OCI-LY7 (cell line): ENCODE results near the gene MAN1B1.

Experiments used
- EZH2phosphoT487 ChIP-seq: fragments of 200-600 bp; sonication (generic); IDR thresholded peaks from 2 replicates; pipeline ENCODE4 v1.6.1; 2018; ENCODE audit warnings: low read depth, borderline replicate concordance, mild to moderate bottlenecking, mixed run types, antibody characterized with exemption, low read length, moderate library complexity, mixed read lengths
- TF ChIP-seq, protein P1 (sequence below): fragments of 200-600 bp; sonication (generic); conservative IDR thresholded peaks from 2 replicates; pipeline ENCODE4 v1.5.1; 2014; ENCODE audit warnings: mild to moderate bottlenecking, antibody characterized with exemption, low read length, moderate library complexity, mixed read lengths

DNA sequence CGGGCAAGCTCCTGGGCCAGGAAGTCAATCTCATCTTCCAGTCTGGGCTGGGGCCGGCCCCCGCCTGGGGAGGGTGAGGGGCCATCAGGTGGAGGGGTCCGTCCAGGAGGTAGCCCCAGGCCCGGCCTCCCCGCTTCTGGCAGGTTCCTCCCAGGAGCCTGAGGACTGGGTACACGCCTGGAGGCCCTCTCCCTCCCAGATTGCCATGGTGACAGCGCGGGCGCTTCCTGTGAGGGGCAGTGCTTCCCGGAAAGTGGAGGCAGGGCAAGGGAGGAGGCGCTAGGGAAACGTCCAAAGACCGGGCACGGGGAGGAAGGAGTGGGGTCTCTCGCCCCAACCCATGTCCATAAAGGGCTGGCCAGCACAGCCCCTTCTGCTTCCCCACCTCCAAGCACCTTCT, 45.7 kb upstream of the MAN1B1 start:
- TF ChIP-seq, protein P1, sequence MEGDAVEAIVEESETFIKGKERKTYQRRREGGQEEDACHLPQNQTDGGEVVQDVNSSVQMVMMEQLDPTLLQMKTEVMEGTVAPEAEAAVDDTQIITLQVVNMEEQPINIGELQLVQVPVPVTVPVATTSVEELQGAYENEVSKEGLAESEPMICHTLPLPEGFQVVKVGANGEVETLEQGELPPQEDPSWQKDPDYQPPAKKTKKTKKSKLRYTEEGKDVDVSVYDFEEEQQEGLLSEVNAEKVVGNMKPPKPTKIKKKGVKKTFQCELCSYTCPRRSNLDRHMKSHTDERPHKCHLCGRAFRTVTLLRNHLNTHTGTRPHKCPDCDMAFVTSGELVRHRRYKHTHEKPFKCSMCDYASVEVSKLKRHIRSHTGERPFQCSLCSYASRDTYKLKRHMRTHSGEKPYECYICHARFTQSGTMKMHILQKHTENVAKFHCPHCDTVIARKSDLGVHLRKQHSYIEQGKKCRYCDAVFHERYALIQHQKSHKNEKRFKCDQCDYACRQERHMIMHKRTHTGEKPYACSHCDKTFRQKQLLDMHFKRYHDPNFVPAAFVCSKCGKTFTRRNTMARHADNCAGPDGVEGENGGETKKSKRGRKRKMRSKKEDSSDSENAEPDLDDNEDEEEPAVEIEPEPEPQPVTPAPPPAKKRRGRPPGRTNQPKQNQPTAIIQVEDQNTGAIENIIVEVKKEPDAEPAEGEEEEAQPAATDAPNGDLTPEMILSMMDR: no peak
- no peak for TF ChIP-seq EZH2phosphoT487
